GM12891 (cell line): ENCODE results near the gene PLCB2.

Source experiments
- POLR2A ChIP-seq: IDR thresholded peaks from 2 replicates; pipeline ENCODE4 v1.6.1; 2011; ENCODE audit warnings: low read depth, low read length, control low read depth
- POLR2AphosphoS5 ChIP-seq: IDR thresholded peaks from 2 replicates; pipeline ENCODE4 v1.6.1; 2011; ENCODE audit warnings: low read depth, low read length, control low read depth
- TAF1 ChIP-seq: IDR thresholded peaks from 2 replicates; pipeline ENCODE4 v1.6.1; 2011; ENCODE audit warnings: low read depth, low read length, control low read depth

- TF ChIP-seq POLR2AphosphoS5: no peak
- TF ChIP-seq TAF1: no peak
- no peak for TF ChIP-seq POLR2A
Observed at GRCh38 chr15:40259021-40259420, 48.7 kb downstream of the PLCB2 start.
